Gastrocnemius medialis (tissue), 4 donors: ENCODE measurements around the gene CEACAM3. TPM values are rescaled to one million over a fixed set of nuclear protein-coding genes. Genes with fewer than 3 reads are reported as not detected.

Experiments
- ATAC-seq, 2 donors: fragments of 150-250 bp; one replicate each; pipeline ENCODE4 v1.9.1; 2016
- DNase-seq, 2 donors: peaks; one replicate each; pipeline ENCODE4 v3.0.0-alpha.2; 2019
- H3K27ac ChIP-seq, 4 donors: fragments of 200-600 bp; sonication (generic); 1 replicate in 1 of 4; 2 replicates in 3 of 4; pipeline ENCODE4 v1.5.1; 2016 to 2018; ENCODE audit warnings: mild to moderate bottlenecking in 2 of 4, moderate library complexity in 1 of 4
- H3K27me3 ChIP-seq, 3 donors: fragments of 200-600 bp; sonication (generic) in 2 of 3; 1 replicate in 1 of 3; 2 replicates in 2 of 3; pipeline versions ENCODE4 v1.5.1 to v1.6.0; 2016 to 2019; ENCODE audit warnings: mild to moderate bottlenecking in 1 of 3, moderate library complexity in 1 of 3
- H3K36me3 ChIP-seq, 2 donors: fragments of 200-600 bp; sonication (generic) in 1 of 2; one replicate each; pipeline ENCODE4 v1.5.1; 2017 to 2018
- H3K4me1 ChIP-seq, 2 donors: fragments of 200-600 bp; sonication (generic) in 1 of 2; one replicate each; pipeline ENCODE4 v1.5.1; 2016 to 2017; ENCODE audit warnings: mild to moderate bottlenecking in 2 of 2
- H3K4me3 ChIP-seq, 4 donors: fragments of 200-600 bp; sonication (generic) in 3 of 4; 1 replicate in 1 of 4; 2 replicates in 3 of 4; pipeline ENCODE4 v1.5.1; 2016 to 2019; ENCODE audit warnings: mild to moderate bottlenecking in 2 of 4
- H3K9me3 ChIP-seq, 3 donors: fragments of 200-600 bp; sonication (generic) in 2 of 3; 1 replicate in 1 of 3; 2 replicates in 2 of 3; pipeline ENCODE4 v1.5.1; 2016 to 2019
- POLR2A ChIP-seq, 2 donors: fragments of 450-650 bp; IDR thresholded peaks; one replicate each; pipeline ENCODE4 v1.6.1; 2017; ENCODE audit warnings: antibody characterized with exemption in 2 of 2, mild to moderate bottlenecking in 2 of 2, moderate library complexity in 2 of 2
- in situ Hi-C, 4 donors: fragments of 200-750 bp; cut with MboI; loops; one replicate each; pipeline versions ENCODE4 v1.15.0 to v1.8.0; 2017; ENCODE audit warnings: low sequenced_read_pairs in 4 of 4
- intact Hi-C: fragments of 100-400 bp; cut with DNase I; formaldehyde crosslinking; loops from one replicate; pipeline ENCODE4 v1.15.1; 2023; ENCODE audit warnings: low total_unique reads
- total RNA-seq, 4 donors: library from RNA; depleted of rRNA; stranded (reverse); fragments of >200 nt; gene quantifications; one replicate each; pipeline versions ENCODE4 v1.1.0 to v1.2.3, GENCODE V29; 2016
- TF ChIP-seq, protein P1 (sequence below), 5 experiments: fragments of 450-650 bp in 3 of 5; fragments of 200-600 bp in 2 of 5; sonication (generic) in 2 of 5; IDR thresholded peaks in 4 of 5; conservative IDR thresholded peaks in 1 of 5; 1 replicate in 4 of 5; 2 replicates in 1 of 5; pipeline ENCODE4 v1.5.1; 2016 to 2019; ENCODE audit warnings: antibody characterized with exemption in 5 of 5, mild to moderate bottlenecking in 3 of 5, moderate library complexity in 3 of 5

The CEACAM3 gene
- total RNA-seq, 4 donors from 2014 or later = not detected

DNA sequence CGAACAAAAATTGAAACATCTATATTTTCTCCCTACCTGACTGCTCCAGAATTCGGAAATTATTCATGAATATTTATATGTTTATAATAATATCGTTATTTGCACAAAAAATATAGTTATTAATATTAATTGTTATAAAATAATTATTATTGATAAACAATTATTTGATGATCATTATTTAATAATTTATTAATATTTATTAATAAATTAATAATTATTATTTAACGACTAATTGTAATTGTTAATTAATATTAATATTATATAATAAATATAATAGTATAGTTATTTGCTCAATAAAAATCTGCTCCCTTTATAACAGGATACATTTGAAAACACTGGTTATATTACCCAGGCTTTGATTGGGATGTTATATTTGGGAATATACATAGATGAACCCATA is 26.8 kb upstream of the CEACAM3 start:
- TF ChIP-seq, protein P1, sequence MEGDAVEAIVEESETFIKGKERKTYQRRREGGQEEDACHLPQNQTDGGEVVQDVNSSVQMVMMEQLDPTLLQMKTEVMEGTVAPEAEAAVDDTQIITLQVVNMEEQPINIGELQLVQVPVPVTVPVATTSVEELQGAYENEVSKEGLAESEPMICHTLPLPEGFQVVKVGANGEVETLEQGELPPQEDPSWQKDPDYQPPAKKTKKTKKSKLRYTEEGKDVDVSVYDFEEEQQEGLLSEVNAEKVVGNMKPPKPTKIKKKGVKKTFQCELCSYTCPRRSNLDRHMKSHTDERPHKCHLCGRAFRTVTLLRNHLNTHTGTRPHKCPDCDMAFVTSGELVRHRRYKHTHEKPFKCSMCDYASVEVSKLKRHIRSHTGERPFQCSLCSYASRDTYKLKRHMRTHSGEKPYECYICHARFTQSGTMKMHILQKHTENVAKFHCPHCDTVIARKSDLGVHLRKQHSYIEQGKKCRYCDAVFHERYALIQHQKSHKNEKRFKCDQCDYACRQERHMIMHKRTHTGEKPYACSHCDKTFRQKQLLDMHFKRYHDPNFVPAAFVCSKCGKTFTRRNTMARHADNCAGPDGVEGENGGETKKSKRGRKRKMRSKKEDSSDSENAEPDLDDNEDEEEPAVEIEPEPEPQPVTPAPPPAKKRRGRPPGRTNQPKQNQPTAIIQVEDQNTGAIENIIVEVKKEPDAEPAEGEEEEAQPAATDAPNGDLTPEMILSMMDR (IDR thresholded peaks at IDR 0.05 in 4 of 5, conservative IDR thresholded peaks at IDR 0.05 in 1 of 5) = no peak
- TF ChIP-seq POLR2A (IDR thresholded peaks at IDR 0.05) = no peak
- in situ Hi-C loops = loop anchor here in 1 of 4 donors (25.0 kb wide), 1 partner anchor 1382 kb away; the partner anchor contains the start of gene HIPK4
- DNase-seq = no peak
- Histone ChIP-seq H3K27me3 (no peaks in the 10 kb centered on the region), H3K9me3 (no peaks in the 10 kb centered on the region), H3K27ac (no peak overlapping the region), H3K36me3 (no peaks in the 10 kb centered on the region), H3K4me1 (no peaks in the 10 kb centered on the region), H3K4me3 (no peak overlapping the region)
- no peak for ATAC-seq
- intact Hi-C loops = no loop called here

DNA sequence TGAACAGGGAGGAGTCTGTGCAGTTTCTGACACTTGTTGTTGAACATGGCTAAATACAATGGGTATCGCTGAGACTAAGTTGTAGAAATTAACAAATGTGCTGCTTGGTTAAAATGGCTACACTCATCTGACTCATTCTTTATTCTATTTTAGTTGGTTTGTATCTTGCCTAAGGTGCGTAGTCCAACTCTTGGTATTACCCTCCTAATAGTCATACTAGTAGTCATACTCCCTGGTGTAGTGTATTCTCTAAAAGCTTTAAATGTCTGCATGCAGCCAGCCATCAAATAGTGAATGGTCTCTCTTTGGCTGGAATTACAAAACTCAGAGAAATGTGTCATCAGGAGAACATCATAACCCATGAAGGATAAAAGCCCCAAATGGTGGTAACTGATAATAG is 25.0 kb upstream of the CEACAM3 start:
- ATAC-seq (no peak), DNase-seq (no peak)
- in situ Hi-C loops (loop anchor here in 1 of 4 donors (25.0 kb wide), 1 partner anchor 1384 kb away; the partner anchor contains the start of gene HIPK4), intact Hi-C loops (no loop called here)
- H3K9me3 ChIP-seq = no peaks in the 10 kb centered on the region
- H3K4me1 ChIP-seq = no peaks in the 10 kb centered on the region
- H3K27me3 ChIP-seq = no peaks in the 10 kb centered on the region
- H3K4me3 ChIP-seq = no peak overlapping the region
- H3K36me3 ChIP-seq = no peaks in the 10 kb centered on the region
- no peak overlapping the region for H3K27ac ChIP-seq
- TF ChIP-seq, protein P1 (IDR thresholded peaks at IDR 0.05 in 4 of 5, conservative IDR thresholded peaks at IDR 0.05 in 1 of 5) = no peak
- TF ChIP-seq POLR2A (IDR thresholded peaks at IDR 0.05) = no peak

DNA sequence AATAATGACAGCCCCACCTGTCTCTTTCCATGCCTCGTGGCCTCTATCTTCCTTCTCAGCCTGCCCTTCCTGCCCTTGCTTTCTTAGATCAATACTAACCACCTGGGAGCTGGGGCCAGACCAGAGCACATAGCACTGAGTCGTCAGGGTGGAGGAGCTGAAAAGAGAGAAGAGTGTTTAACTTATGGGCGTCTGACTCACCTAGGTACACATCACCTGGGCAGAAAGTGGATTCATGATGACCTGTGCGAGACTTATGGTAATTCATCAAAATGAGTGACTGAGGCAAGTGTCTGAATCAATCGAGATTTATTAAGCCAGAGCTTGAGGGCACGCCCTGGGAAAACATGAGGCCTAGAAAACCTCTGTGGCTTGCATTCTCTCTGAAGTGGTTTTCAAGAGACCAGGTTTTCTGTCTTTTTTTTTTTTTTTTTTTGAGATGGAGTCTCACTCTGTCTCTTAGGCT is 21.8 kb upstream of the CEACAM3 start:
- in situ Hi-C loops (loop anchor here in 1 of 4 donors (25.0 kb wide), 1 partner anchor 1387 kb away; the partner anchor contains the start of gene HIPK4), intact Hi-C loops (no loop called here)
- TF ChIP-seq POLR2A (IDR thresholded peaks at IDR 0.05) = no peak
- TF ChIP-seq, protein P1 (IDR thresholded peaks at IDR 0.05 in 4 of 5, conservative IDR thresholded peaks at IDR 0.05 in 1 of 5) = no peak
- H3K27me3 ChIP-seq = no peaks in the 10 kb centered on the region
- ATAC-seq (no peak), DNase-seq (no peak)
- H3K27ac ChIP-seq = no peak overlapping the region
- H3K36me3 ChIP-seq = no peaks in the 10 kb centered on the region
- H3K4me3 ChIP-seq = no peak overlapping the region
- no peaks in the 10 kb centered on the region for H3K4me1 ChIP-seq
- no peaks in the 10 kb centered on the region for H3K9me3 ChIP-seq

DNA sequence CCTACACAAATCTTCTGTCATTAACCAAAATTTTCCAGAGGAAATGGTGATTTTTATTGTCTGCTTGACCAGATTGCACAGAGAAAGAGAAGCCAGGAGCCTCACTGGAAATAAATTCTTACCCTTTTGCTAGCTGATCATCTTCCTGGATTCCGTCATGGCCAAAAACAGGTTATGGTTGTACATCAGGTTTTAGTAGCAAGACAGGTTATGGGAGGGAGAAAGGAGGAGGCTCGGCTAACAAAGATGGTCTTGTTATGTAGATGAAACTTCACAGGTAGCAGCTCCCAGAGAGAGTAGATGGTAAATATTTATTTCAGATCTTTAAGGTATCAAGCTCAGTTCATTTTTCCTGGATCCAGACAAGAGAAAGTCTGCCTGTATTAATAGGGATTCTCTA is 19.7 kb upstream of the CEACAM3 start:
- peaks cover 0 to 3% (median 0%) of the 10 kb centered on the region in 3 donors for H3K27me3 ChIP-seq
- H3K36me3 ChIP-seq = no peaks in the 10 kb centered on the region
- no peak overlapping the region for H3K27ac ChIP-seq
- ATAC-seq (no peak), DNase-seq (no peak)
- intact Hi-C loops = no loop called here
- in situ Hi-C loops = no loop called here
- H3K4me3 ChIP-seq = no peak overlapping the region
- TF ChIP-seq, protein P1 (IDR thresholded peaks at IDR 0.05 in 4 of 5, conservative IDR thresholded peaks at IDR 0.05 in 1 of 5) = no peak
- TF ChIP-seq POLR2A (IDR thresholded peaks at IDR 0.05) = no peak
- H3K4me1 ChIP-seq = no peaks in the 10 kb centered on the region
- H3K9me3 ChIP-seq = no peaks in the 10 kb centered on the region

DNA sequence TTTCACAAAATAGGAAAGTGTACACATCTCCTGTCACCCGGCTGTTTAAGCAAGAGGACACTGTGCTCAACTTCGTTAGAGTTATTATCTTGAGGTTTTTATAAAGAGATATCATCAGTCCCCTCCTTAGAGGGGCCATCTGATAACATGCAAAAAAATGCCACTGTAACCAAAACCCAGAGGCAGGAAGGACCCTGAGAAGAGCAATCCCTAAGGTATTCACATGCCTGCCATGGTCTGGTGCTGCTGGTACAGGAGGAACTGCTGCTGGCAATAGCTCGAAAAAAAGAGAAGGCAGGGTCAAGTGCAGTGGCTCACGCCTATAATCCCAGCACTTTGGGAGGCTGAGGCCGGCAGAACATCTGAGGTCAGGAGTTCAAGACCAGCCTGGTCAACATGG is 12.8 kb upstream of the CEACAM3 start:
- DNase-seq (no peak), ATAC-seq (no peak)
- intact Hi-C loops (no loop called here), in situ Hi-C loops (no loop called here)
- peaks cover 14 to 21% (median 17%) of the 10 kb centered on the region in 3 donors for H3K27me3 ChIP-seq
- no peaks in the 10 kb centered on the region for H3K4me1 ChIP-seq
- H3K27ac ChIP-seq = no peak overlapping the region
- H3K4me3 ChIP-seq = no peak overlapping the region
- H3K9me3 ChIP-seq = no peaks in the 10 kb centered on the region
- TF ChIP-seq, protein P1 (IDR thresholded peaks at IDR 0.05 in 4 of 5, conservative IDR thresholded peaks at IDR 0.05 in 1 of 5) = no peak
- TF ChIP-seq POLR2A (IDR thresholded peaks at IDR 0.05) = no peak
- H3K36me3 ChIP-seq = no peaks in the 10 kb centered on the region
